GM12878 (cell line): ENCODE results near the gene ADAMTS18. TPM values are rescaled to one million over a fixed set of nuclear protein-coding genes. Genes with fewer than 3 reads are reported as not detected.

Experiments
- ATAC-seq: fragments of 200-7000 bp; cut with Tn5 transposase; 3 replicates; pipeline ENCODE4 v1.9.1; 2020; ENCODE audit warnings: mild to moderate bottlenecking, moderate library complexity
- BruUV-seq: library from RNA; stranded (reverse); fragments of 400-500 nt; replicated peaks from 2 replicates; lab custom pipeline; 2021; lab: Mats Ljungman, UMichigan
- CTCF ChIA-PET: fragments of 300-600 bp; sonication (Branson Sonifier 250); formaldehyde crosslinking; extraction: SDS; loops from one replicate; lab custom pipeline; 2021; ENCODE audit warnings: inconsistent platforms; lab: Yijun Ruan, JAX
- POLR2A ChIA-PET: fragments of 350-600 bp; formaldehyde crosslinking; extraction: SDS; loops from one replicate; lab custom pipeline; 2021; ENCODE audit warnings: inconsistent platforms; lab: Charles Lee
- RAD21 ChIA-PET: fragments of 300-600 bp; sonication (Branson Sonifier 250); formaldehyde crosslinking; loops from one replicate; lab custom pipeline; 2023; ENCODE audit warnings: antibody characterized with exemption; ENCODE audit not compliant: unreplicated experiment; lab: Charles Lee
- SMC1A ChIA-PET: fragments of 300-600 bp; sonication (Branson Sonifier 250); formaldehyde crosslinking; loops from one replicate; lab custom pipeline; 2023; ENCODE audit not compliant: unreplicated experiment, uncharacterized antibody; lab: Charles Lee
- DNase-seq: peaks from one replicate; pipeline ENCODE4 v3.0.0-alpha.2; 2011; ENCODE audit warnings: low read depth, low spot score
- FAIRE-seq: peaks from 3 replicates; lab custom pipeline; 2011; peaks lifted over from hg19 to GRCh38; lab: Jason Lieb, UNC
- H2AFZ ChIP-seq: 2 replicates; pipeline ENCODE4 v1.6.0; 2011; ENCODE audit warnings: low read depth, low read length, control low read depth; ENCODE audit not compliant: control insufficient read depth
- H3K27ac ChIP-seq: 2 replicates; pipeline ENCODE4 v1.5.1; 2011; ENCODE audit warnings: control low read depth; ENCODE audit not compliant: control insufficient read depth, insufficient read depth
- H3K27me3 ChIP-seq, 2 experiments: replicated peaks in 1 of 2; 2 replicates each; pipeline versions ENCODE4 v1.6.0 to v1.6.1; 2011; ENCODE audit warnings: low read length in 1 of 2; ENCODE audit not compliant: control insufficient read depth in 2 of 2, insufficient read depth in 2 of 2
- H3K36me3 ChIP-seq, 2 experiments: 2 replicates each; pipeline ENCODE4 v1.5.1; 2011; ENCODE audit warnings: low read length in 1 of 2; ENCODE audit not compliant: control insufficient read depth in 2 of 2, insufficient read depth in 2 of 2
- H3K4me1 ChIP-seq: 2 replicates; pipeline ENCODE4 v1.6.1; 2011; ENCODE audit warnings: mild to moderate bottlenecking, low read length, moderate library complexity, mixed read lengths; ENCODE audit not compliant: control insufficient read depth, insufficient read depth
- H3K4me2 ChIP-seq: 2 replicates; pipeline ENCODE4 v1.6.0; 2011; ENCODE audit warnings: control low read depth; ENCODE audit not compliant: control insufficient read depth, insufficient read depth
- H3K4me3 ChIP-seq: fragments of 200-600 bp; sonication (generic); 2 replicates; pipeline ENCODE4 v1.5.1; 2016
- H3K79me2 ChIP-seq: 2 replicates; pipeline ENCODE4 v1.6.0; 2011; ENCODE audit warnings: low read length; ENCODE audit not compliant: control insufficient read depth, insufficient read depth
- H3K9ac ChIP-seq: 2 replicates; pipeline ENCODE4 v1.8.0; 2011; ENCODE audit warnings: low read length, control low read depth, mixed read lengths; ENCODE audit not compliant: control insufficient read depth, insufficient read depth
- H3K9me3 ChIP-seq: replicated peaks from 3 replicates; pipeline ENCODE4 v1.5.1; 2011; ENCODE audit warnings: mild to moderate bottlenecking, low read length; ENCODE audit not compliant: control insufficient read depth, insufficient read depth
- H4K20me1 ChIP-seq: 2 replicates; pipeline ENCODE4 v1.6.0; 2011; ENCODE audit not compliant: control insufficient read depth, insufficient read depth
- CBFB ChIP-seq: IDR thresholded peaks from 2 replicates; pipeline ENCODE4 v1.6.1; 2016; ENCODE audit warnings: antibody characterized with exemption, low read depth
- EED ChIP-seq: sonication (generic); IDR thresholded peaks from 2 replicates; pipeline ENCODE4 v1.6.1; 2016; ENCODE audit warnings: antibody characterized with exemption, low read depth
- EP300 ChIP-seq, 2 experiments: fragments of 150-350 bp in 1 of 2; IDR thresholded peaks; 2 replicates each; pipeline ENCODE4 v1.6.1; 2011 to 2012; ENCODE audit warnings: low read depth in 2 of 2, low read length in 2 of 2, borderline replicate concordance in 1 of 2, improper control_type of control experiment in 1 of 2, inconsistent platforms in 1 of 2; ENCODE audit not compliant: control insufficient read depth in 1 of 2
- ETV6 ChIP-seq, 2 experiments: fragments of 450-650 bp in 1 of 2; IDR thresholded peaks in 1 of 2; conservative IDR thresholded peaks in 1 of 2; 2 replicates each; pipeline ENCODE4 v1.6.1; 2014; ENCODE audit warnings: antibody characterized with exemption in 1 of 2, borderline replicate concordance in 1 of 2, low read depth in 1 of 2, mild to moderate bottlenecking in 1 of 2, moderate library complexity in 1 of 2
- GABPA ChIP-seq: IDR thresholded peaks from 2 replicates; pipeline ENCODE4 v1.6.1; 2014; ENCODE audit warnings: antibody characterized with exemption, low read depth, mild to moderate bottlenecking, inconsistent platforms
- HCFC1 ChIP-seq: fragments of 150-350 bp; IDR thresholded peaks from 2 replicates; pipeline ENCODE4 v1.6.1; 2014; ENCODE audit warnings: low read length
- HDGF ChIP-seq: fragments of 450-650 bp; IDR thresholded peaks from 2 replicates; pipeline ENCODE4 v1.6.1; 2016; ENCODE audit warnings: antibody characterized with exemption
- KLF5 ChIP-seq: fragments of 450-650 bp; IDR thresholded peaks from 2 replicates; pipeline ENCODE4 v1.6.1; 2014; ENCODE audit warnings: mild to moderate bottlenecking; ENCODE audit not compliant: partially characterized antibody
- MEF2B ChIP-seq: fragments of 450-650 bp; IDR thresholded peaks from 2 replicates; pipeline ENCODE4 v1.6.1; 2018; ENCODE audit warnings: mild to moderate bottlenecking, moderate library complexity; ENCODE audit not compliant: partially characterized antibody, poor library complexity, severe bottlenecking
- POLR2AphosphoS5 ChIP-seq: IDR thresholded peaks from 2 replicates; pipeline ENCODE4 v1.6.1; 2011; ENCODE audit warnings: mild to moderate bottlenecking, low read length, inconsistent platforms
- SPI1 ChIP-seq: IDR thresholded peaks from 2 replicates; pipeline ENCODE4 v1.6.1; 2011; ENCODE audit warnings: low read depth, mild to moderate bottlenecking, low read length, moderate library complexity, borderline replicate concordance; ENCODE audit not compliant: insufficient read depth
- ZBED1 ChIP-seq: IDR thresholded peaks from 2 replicates; pipeline ENCODE4 v1.6.1; 2016; ENCODE audit warnings: borderline replicate concordance
- ZNF622 ChIP-seq: fragments of 450-650 bp; IDR thresholded peaks from 2 replicates; pipeline ENCODE4 v1.6.1; 2017; ENCODE audit warnings: mild to moderate bottlenecking, inconsistent platforms
- ZZZ3 ChIP-seq: IDR thresholded peaks from 2 replicates; pipeline ENCODE4 v1.6.1; 2011; ENCODE audit warnings: low read depth; ENCODE audit not compliant: control insufficient read depth, insufficient read length
- WGBS: methylation state at CpG from one replicate; pipeline ENCODE4 v1.1.6; 2016; ENCODE audit warnings: low lambda C conversion rate; ENCODE audit not compliant: insufficient replicate concordance, insufficient coverage; ENCODE audit errors: missing lambda C conversion rate; 5-methylcytosine and 5-hydroxymethylcytosine counted together
- in situ Hi-C: fragments of 300-500 bp; cut with MboI; formaldehyde crosslinking; loops from 9 replicates; pipeline ENCODE4 v1.14.3; 2018; ENCODE audit warnings: mixed read lengths
- intact Hi-C: fragments of 100-400 bp; cut with micrococcal nuclease; formaldehyde crosslinking; loops from one replicate; pipeline ENCODE4 v1.14.2; 2022; ENCODE audit not compliant: unreplicated experiment
- polyA plus RNA-seq, 11 experiments: library from polyadenylated mRNA; depleted of rRNA in 4 of 11; unstranded in 6 of 11; stranded (reverse) in 5 of 11; fragments of >200 nt; fragmentation: Nextera tagmentation in 4 of 11; fragmentation: Illumina TruSeq in 1 of 11; extraction: Ambion mirVana in 4 of 11; extraction: Trizol in 1 of 11; gene quantifications; 1 replicate in 1 of 11; 2 replicates in 10 of 11; pipeline versions ENCODE4 v1.2.1 to v1.2.3, GENCODE V29; 2011 to 2016; ENCODE audit warnings: inconsistent platforms in 2 of 11, missing spikeins in 2 of 11, low read depth in 1 of 11
- total RNA-seq, 4 experiments: library from RNA; depleted of rRNA in 3 of 4; stranded (reverse); fragments of >200 nt in 3 of 4; fragmentation: Illumina TruSeq in 1 of 4; extraction: Trizol in 1 of 4; gene quantifications; 2 replicates each; pipeline versions ENCODE4 v1.2.1 to v1.2.3, GENCODE V29; 2013 to 2021
- TF ChIP-seq, protein P1 (sequence below): fragments of 450-650 bp; formaldehyde crosslinking; IDR thresholded peaks from 2 replicates; pipeline ENCODE4 v1.4.0; 2022; ENCODE audit warnings: mild to moderate bottlenecking, moderate library complexity
- TF ChIP-seq, protein P2 (sequence below): fragments of 450-650 bp; IDR thresholded peaks from 2 replicates; pipeline ENCODE4 v1.6.1; 2017; ENCODE audit warnings: mild to moderate bottlenecking, moderate library complexity

The ADAMTS18 gene
- total and polyA plus RNA-seq, 10 of the 15 experiments (the other 5 are each of a cell fraction or from before 2014, with no cell fraction given) = not detected

DNA sequence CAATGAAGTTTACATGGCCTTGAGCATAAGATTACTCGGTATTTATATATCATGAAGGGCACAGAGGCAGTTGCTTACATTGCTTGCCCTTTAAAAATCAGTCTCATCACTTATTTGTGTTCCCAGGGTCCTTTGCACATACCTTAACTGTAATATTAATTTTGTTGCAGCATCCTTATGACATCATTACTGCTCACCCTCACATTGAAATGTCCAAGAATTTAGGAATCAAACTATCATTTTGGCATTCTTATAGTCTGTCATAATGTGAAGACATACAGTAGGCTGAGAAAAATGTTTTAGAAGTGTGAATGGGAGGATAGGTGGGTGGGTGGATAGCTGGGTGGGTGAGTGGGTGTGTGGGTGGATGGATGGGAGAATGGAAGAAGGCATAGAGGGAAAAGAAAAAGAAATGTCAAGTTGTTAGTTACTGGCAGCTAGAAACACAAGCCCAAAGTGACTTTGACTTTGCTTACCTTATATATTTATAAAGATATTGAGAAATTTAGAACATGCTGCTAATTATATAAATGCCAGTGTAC lies 17.8 kb downstream of the ADAMTS18 start:
- DNase-seq (no peak), ATAC-seq (no peak), FAIRE-seq (no peak)
- Histone ChIP-seq H3K4me2 (no peak overlapping the region), H3K9ac (no peak overlapping the region), H3K36me3 (no peaks in the 10 kb centered on the region), H4K20me1 (no peaks in the 10 kb centered on the region), H3K27me3 (no peaks in the 10 kb centered on the region), H3K79me2 (no peaks in the 10 kb centered on the region), H3K4me1 (no peaks in the 10 kb centered on the region), H2AFZ (no peak overlapping the region), H3K27ac (no peak overlapping the region), H3K4me3 (no peak overlapping the region), H3K9me3 (no peaks in the 10 kb centered on the region)
- RAD21 ChIA-PET = no interaction called here
- BruUV-seq = no TSS peak
- intact Hi-C loops = no loop called here
- in situ Hi-C loops = no loop called here
- SMC1A ChIA-PET = no interaction called here
- CTCF ChIA-PET = no interaction called here
- POLR2A ChIA-PET = no interaction called here
- WGBS = 8% methylated on average over 1 of the region's 1 CpG
- no peak for TF ChIP-seq ZZZ3
- no peak for TF ChIP-seq EP300 (IDR thresholded peaks at IDR 0.05; ENCODE audit: borderline replicate concordance in 1 of 2, control insufficient read depth in 1 of 2, low read depth in 2 of 2, low read length in 2 of 2)
- no peak for TF ChIP-seq CBFB
- TF ChIP-seq ZNF622 = no peak
- no peak for TF ChIP-seq HCFC1
- TF ChIP-seq ZBED1 = no peak
- TF ChIP-seq ETV6 (conservative IDR thresholded peaks at IDR 0.05 in 1 of 2, IDR thresholded peaks at IDR 0.05 in 1 of 2; ENCODE audit: borderline replicate concordance in 1 of 2, low read depth in 1 of 2) = no peak
- no peak for TF ChIP-seq HDGF
- TF ChIP-seq KLF5 = no peak
- TF ChIP-seq MEF2B = no peak
- no peak for TF ChIP-seq GABPA
- TF ChIP-seq, protein P1, sequence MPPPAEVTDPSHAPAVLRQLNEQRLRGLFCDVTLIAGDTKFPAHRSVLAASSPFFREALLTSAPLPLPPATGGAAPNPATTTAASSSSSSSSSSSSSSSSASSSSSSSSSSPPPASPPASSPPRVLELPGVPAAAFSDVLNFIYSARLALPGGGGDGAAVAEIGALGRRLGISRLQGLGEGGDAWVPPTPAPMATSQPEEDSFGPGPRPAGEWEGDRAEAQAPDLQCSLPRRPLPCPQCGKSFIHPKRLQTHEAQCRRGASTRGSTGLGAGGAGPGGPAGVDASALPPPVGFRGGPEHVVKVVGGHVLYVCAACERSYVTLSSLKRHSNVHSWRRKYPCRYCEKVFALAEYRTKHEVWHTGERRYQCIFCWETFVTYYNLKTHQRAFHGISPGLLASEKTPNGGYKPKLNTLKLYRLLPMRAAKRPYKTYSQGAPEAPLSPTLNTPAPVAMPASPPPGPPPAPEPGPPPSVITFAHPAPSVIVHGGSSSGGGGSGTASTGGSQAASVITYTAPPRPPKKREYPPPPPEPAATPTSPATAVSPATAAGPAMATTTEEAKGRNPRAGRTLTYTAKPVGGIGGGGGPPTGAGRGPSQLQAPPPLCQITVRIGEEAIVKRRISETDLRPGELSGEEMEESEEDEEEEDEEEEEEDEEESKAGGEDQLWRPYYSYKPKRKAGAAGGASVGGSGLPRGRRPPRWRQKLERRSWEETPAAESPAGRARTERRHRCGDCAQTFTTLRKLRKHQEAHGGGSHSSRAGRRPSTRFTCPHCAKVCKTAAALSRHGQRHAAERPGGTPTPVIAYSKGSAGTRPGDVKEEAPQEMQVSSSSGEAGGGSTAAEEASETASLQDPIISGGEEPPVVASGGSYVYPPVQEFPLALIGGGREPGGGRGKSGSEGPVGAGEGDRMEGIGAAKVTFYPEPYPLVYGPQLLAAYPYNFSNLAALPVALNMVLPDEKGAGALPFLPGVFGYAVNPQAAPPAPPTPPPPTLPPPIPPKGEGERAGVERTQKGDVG (CRISPR knock-in tag) = no peak
- no peak for TF ChIP-seq POLR2AphosphoS5
- TF ChIP-seq, protein P2, sequence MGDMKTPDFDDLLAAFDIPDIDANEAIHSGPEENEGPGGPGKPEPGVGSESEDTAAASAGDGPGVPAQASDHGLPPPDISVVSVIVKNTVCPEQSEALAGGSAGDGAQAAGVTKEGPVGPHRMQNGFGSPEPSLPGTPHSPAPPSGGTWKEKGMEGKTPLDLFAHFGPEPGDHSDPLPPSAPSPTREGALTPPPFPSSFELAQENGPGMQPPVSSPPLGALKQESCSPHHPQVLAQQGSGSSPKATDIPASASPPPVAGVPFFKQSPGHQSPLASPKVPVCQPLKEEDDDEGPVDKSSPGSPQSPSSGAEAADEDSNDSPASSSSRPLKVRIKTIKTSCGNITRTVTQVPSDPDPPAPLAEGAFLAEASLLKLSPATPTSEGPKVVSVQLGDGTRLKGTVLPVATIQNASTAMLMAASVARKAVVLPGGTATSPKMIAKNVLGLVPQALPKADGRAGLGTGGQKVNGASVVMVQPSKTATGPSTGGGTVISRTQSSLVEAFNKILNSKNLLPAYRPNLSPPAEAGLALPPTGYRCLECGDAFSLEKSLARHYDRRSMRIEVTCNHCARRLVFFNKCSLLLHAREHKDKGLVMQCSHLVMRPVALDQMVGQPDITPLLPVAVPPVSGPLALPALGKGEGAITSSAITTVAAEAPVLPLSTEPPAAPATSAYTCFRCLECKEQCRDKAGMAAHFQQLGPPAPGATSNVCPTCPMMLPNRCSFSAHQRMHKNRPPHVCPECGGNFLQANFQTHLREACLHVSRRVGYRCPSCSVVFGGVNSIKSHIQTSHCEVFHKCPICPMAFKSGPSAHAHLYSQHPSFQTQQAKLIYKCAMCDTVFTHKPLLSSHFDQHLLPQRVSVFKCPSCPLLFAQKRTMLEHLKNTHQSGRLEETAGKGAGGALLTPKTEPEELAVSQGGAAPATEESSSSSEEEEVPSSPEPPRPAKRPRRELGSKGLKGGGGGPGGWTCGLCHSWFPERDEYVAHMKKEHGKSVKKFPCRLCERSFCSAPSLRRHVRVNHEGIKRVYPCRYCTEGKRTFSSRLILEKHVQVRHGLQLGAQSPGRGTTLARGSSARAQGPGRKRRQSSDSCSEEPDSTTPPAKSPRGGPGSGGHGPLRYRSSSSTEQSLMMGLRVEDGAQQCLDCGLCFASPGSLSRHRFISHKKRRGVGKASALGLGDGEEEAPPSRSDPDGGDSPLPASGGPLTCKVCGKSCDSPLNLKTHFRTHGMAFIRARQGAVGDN = no peak
- no peak for TF ChIP-seq SPI1
- TF ChIP-seq EED = no peak
